ENCODE measurements around the gene ERC1.

DNA sequence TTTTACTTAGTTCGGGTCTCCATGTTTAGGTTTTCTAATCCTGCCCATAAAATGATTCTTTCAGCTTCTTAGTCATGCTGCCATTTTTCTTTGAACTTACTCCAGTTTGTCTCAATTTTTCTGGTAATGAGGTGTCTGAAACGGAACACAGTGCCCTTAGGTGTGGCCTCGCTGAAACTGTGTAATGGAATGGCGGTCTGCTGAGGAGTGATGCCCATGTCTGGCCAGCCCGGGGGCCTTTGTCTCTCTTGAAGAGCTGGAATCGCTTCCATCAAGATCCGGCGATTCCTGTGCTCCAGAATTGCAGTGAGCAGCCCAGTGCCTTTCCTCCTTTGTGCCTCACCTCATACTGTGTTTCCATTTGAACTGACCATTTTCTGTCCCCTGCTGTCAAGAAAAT lies 490.9 kb downstream of the ERC1 start:
- TF ChIP-seq, protein P1, sequence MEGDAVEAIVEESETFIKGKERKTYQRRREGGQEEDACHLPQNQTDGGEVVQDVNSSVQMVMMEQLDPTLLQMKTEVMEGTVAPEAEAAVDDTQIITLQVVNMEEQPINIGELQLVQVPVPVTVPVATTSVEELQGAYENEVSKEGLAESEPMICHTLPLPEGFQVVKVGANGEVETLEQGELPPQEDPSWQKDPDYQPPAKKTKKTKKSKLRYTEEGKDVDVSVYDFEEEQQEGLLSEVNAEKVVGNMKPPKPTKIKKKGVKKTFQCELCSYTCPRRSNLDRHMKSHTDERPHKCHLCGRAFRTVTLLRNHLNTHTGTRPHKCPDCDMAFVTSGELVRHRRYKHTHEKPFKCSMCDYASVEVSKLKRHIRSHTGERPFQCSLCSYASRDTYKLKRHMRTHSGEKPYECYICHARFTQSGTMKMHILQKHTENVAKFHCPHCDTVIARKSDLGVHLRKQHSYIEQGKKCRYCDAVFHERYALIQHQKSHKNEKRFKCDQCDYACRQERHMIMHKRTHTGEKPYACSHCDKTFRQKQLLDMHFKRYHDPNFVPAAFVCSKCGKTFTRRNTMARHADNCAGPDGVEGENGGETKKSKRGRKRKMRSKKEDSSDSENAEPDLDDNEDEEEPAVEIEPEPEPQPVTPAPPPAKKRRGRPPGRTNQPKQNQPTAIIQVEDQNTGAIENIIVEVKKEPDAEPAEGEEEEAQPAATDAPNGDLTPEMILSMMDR (IDR thresholded peaks at IDR 0.05; ENCODE audit: low read depth, low read length), result no peak
- TF ChIP-seq POLR2A (IDR thresholded peaks at IDR 0.05; ENCODE audit: extremely low read depth, insufficient read length), result no peak

Measured in NB4 (cell line).